ENCODE results near the gene L3MBTL1.
"Not testable (repeated sequence)": the region's sequence is repeated elsewhere in the genome, so short reads cannot be mapped to it uniquely, and the experiment has no call there.

Gene L3MBTL1

DNA sequence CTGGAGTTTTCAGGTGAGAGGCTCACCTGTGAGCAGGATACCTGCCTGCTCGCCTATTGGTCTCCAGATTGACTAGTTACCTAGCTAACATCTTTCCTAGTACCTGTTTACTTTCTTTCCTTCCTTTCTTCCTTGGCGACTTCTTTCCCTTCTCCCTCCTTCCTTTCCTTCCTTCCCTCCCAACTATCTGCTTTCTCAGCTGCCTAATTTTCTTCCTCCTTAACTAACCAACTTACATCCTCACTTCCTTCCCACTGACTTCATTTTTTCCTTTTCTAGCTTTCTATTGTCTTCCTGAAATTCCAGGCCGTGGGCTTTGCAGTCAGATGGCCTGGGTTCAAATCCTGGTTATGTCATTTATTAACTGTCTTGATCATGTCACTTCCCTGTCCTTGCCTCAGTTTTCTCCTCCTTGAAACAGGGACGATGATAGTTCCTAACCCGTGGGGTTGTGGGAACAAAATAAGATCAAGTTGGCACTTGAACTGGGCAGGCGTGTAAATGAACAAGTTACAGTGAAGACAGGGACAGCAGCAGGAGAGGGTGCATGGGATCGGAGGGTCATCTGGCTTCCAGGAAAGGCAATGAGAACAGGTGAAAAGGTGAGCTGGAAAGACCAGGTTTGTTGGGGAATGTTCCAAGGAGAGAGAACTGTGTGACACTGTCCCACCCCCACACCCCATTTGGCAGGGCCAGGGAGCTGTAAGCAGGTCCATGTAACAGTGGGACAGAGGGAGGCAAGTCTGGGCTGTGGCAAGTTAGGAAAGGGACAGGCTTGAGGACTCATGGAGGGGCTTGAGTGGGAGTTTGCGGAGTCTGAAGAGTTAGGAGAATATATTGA is 51.9 kb downstream of the L3MBTL1 start:
- DNase-seq (ENCODE audit: low spot score): no peak

GRCh38 chr20:43560974-43561373 is 53.5 kb downstream of the L3MBTL1 start:
- no peak for DNase-seq (ENCODE audit: low spot score)

DNA sequence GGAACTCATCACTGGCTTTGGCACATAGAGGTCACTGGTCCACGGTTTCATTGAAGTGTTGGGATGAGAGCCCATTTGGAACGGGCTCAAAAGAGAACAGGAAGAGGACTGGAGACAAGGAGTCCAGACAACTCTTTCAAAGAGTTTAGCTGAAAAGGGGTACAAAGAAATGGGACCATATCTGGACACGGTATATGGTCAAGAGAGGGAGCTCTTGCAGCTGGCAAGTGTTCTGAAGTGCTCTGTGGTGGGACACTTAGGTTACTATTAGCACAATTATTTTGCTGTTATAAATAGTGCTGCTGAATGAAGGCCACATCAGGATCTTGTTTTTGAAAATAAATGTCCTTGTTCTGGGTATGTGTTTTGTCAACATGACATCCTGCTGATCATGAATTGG is 55.9 kb downstream of the L3MBTL1 start:
- DNase-seq (ENCODE audit: low spot score): no peak

- DNase-seq (ENCODE audit: low spot score): no peak
Observed at GRCh38 chr20:43563991-43564390, 56.5 kb downstream of the L3MBTL1 start.

GRCh38 chr20:43564455-43564854 is 57.0 kb downstream of the L3MBTL1 start:
- no peak for DNase-seq (ENCODE audit: low spot score)

DNA sequence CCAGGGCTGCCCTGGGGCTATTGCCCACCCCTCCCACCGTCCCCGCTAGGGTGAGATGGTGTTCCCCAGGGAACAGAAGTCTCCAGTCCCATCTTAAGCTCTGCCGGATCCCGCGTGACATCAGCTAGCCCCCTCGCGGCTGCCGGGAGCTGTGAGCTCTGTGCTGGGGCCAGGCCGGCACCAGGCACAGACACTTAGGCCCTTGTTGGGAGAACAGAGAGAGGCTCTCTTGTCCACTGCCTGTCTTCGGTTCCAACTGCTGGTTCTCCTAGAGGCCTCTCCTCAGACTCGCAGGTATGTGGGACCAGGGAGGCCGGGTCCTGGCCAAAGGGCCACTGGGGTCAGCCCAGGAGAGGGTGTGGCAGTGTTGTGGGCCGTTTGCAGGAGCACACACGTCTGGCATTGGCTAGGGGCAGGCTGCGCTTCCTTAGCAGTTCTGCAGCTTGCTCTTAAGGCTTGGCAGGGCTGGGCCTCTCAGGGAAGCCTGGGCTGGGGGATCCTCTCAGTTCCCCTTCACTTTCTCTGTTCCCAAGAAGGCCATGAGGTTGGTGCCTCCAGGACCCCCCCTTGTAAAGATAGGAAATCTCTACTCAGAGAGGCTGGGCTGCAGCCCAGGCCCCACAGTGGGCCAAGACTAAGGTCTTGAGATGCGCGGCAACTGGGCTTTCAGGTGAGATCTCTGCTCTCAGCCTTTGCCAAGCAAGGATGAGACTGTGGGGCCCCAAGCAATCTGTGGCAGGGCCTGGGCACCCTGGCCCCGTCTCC is 57.7 kb downstream of the L3MBTL1 start:
- no peak for DNase-seq (ENCODE audit: low spot score)

DNA sequence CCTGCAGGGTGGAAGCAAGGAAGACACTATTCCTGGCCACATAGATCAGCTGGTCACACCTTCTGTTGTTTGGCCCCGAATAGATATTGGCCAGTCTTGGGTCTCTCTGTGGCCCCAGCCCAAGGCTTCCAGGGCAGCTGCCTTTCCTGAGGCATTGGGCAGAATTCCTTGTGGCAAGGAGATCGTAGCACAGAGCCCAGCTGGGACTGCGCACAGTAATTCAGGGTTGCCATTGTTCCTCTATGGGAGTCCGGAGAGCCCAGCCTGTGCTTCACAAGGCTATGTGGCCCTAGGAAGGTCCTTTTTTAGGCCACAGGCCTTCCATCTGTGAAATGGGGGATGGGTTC is 58.2 kb downstream of the L3MBTL1 start:
- no peak for DNase-seq (ENCODE audit: low spot score)

DNA sequence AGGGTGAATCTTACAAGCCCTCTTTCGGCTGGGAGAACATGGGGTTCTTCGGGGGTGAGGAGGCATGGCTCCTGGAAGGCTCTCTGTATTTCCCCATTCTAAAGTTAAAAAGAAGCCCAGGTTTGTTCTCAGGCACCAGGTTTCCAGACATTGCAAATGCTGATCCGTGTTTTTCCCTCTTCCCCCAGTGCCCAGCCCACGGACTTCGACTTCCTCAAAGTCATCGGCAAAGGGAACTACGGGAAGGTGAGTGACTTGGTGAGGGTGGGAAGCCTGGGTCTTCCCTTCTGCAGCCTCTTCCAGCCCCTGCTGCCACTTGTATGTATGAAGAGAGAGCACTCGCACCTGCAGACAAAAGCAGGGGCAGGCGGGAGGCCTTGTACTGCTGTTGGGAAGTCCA is 60.0 kb downstream of the L3MBTL1 start:
- DNase-seq (ENCODE audit: low spot score): no peak

DNA sequence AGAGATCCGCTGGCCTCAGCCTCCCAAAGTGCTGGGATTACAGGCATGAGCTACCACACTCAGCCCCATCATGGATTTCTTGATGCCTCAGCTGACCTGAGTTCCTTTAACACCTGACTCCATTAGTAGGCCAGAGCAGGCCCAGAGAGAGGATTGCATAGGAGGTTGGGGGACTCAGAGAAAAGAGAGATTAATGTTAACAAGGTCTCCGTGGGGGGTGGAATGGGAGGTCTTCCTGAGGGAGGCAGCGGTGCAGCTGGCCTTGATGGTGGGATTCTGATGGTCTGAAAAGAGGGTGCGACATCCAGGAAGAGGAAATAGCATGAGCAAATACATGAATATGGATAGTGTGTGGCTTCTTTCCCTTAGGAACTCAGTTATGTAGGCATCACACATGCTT is 61.2 kb downstream of the L3MBTL1 start:
- DNase-seq (ENCODE audit: low spot score): no peak

- DNase-seq (ENCODE audit: low spot score): no peak
Observed at GRCh38 chr20:43569282-43569681, 61.8 kb downstream of the L3MBTL1 start.

DNA sequence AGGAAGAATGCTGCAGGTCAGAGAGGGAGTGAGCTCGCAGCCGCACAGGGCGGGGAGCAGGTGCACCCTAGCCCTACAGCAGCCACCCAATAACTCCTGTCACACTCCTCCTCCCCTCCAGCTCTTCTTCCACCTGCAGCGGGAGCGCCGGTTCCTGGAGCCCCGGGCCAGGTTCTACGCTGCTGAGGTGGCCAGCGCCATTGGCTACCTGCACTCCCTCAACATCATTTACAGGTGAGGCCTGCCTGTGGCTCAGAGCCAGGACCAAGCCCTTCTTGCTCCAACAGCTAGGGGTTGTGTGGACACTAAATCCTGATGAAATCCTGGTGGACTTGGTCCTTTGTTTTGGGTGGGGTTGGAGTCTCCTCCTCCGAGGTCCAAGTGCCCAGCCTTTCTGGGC is 63.0 kb downstream of the L3MBTL1 start:
- no peak for DNase-seq (ENCODE audit: low spot score)

DNA sequence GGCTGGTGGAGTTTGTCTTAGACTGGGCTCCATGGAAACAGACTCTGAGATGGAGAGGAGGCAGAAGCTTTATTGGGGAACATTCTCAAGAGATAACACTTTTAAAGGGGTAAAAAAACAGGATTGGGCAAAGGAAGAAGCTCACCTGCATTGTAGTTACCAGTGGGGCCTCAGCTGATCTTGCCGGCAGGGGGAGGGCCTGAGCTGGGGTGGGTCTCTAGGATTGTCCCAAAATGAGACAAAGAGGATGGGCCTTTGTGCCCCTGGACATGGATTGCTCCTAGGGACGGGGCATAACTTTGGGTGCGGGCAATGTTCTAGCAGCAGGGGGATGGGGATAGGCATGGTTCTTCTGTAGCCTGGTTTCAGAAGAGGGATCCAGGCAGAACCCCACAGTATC is 63.8 kb downstream of the L3MBTL1 start:
- no peak for DNase-seq (ENCODE audit: low spot score)

DNA sequence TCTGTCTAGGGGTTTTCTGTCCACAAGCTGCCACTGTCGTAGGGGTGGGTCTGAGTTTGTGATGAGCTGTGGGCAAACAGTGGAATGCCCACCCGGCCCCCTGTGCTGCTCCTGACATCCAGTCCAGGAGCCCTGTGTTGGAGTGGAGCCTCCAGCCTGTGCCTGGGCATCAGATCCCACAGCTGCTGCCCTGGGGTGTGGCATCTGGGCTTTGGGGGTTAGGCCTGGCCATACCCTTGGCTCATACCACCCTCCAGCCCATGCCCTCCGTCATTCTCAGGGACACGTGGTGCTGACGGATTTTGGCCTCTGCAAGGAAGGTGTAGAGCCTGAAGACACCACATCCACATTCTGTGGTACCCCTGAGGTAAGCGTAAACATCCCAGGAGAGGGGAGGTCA is 64.3 kb downstream of the L3MBTL1 start:
- no peak for DNase-seq (ENCODE audit: low spot score)

GRCh38 chr20:43572891-43573290 is 65.4 kb downstream of the L3MBTL1 start:
- DNase-seq (ENCODE audit: low spot score): no peak

DNA sequence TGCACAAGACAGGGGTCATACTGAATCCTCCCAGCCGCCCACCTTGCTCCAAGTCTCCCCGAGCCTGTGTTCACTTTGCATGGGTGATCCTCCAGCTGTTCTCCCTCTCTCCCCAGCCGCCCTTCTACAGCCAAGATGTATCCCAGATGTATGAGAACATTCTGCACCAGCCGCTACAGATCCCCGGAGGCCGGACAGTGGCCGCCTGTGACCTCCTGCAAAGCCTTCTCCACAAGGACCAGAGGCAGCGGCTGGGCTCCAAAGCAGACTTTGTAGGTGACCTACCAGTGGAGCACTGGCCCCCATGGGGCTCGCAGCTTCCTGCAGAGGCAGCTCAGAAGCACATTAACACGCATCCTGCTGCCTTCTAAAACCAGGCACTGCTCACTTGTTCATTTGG is 68.6 kb downstream of the L3MBTL1 start:
- no peak for DNase-seq (ENCODE audit: low spot score)

DNA sequence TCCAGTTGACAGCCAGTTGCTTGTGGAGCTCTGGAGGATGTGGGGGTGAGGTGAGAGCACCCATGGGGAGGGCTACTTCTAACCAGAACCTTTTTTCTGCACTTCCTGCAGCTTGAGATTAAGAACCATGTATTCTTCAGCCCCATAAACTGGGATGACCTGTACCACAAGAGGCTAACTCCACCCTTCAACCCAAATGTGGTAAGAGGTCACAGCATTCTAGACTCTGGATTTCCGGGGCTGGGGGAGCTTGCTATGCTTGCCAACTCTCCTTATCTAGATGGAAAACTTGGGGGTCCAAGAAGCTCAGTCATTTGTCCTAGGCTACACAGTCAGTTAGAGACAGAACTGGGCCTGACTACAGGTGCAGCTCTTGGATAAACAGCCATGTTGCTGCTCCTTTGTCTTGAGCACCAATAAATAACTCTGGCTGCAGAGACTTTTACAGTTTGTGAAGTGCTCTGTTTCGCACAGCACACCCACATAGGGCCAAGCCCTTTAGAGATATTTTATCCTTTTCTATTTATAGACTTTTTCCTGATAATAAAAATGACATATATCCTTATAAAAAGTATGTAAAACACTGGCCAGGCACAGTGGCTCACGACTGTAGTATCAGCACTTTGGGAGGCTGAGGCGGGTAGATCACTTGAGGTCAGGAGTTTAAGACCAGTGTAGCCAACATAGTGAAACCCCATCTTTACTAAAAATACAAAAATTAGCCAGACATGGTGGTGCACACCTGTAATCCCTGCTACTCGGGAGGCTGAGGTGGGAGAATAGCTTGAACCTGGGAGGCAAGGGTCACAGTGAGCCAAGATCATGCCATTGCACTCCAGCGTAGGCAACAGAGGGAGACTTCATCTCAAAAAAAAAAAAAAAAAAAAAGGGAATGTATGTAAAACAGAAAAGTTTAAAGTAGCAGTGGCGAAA is 72.6 kb downstream of the L3MBTL1 start:
- no peak for DNase-seq (ENCODE audit: low spot score)

DNA sequence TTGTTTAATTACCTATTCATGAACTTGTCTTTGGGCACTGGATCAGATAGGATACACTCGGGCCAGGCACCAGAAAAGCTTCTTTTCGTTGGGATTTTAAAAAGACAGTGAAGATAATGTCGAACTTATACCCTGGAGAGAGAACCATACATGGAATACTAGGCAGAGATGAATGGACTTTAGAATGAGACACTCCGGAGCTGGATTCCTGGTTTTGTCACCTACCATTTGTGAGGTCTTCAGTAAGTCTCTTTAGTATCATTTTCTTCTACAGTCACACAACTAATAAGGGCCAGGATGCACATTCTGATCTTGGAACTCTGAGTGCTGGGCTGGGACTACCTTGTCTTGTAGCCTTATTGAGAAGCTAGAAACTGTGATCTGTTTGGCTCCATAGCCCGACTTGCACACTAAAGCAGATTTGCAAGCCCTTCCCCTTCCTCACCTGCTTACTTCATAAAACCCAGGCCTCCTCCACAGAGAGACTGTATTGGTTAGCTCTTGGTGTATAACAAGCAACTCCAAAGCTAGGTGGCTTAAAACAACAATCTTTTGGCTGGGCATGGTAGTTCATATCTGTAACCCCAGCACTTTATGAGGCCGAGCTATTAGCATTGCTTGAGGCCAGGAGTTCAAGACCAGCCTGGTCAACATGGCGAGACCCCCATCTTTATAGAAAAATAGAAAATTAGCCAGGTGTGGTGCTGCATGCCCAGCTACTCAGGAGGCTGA is 75.8 kb downstream of the L3MBTL1 start:
- DNase-seq (ENCODE audit: low spot score): no peak

DNA sequence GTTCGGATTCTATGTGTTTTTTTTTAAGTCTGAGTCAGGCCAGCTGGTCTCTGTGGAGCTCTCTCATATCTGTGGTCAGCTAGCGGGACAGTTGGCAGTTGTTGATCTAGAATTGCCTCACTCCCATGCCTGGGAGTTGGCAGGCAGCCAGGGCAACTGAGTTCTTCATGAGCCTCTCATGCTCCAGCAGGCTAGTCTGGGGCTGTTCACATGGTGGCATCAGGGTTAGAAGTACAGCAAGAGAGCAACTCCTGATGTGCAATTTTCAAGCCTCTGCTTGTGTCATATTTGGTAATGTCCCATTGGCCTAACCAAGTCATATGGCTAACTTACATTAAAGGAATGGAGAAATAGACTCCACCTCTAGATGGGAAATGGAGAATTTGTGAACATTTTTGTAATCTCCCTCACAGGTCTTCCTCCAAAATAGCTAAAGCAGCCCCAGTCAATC is 76.5 kb downstream of the L3MBTL1 start:
- DNase-seq (ENCODE audit: low spot score): no peak

- no peak for DNase-seq (ENCODE audit: low spot score)
Observed at GRCh38 chr20:43584448-43585136, 77.1 kb downstream of the L3MBTL1 start.

DNA sequence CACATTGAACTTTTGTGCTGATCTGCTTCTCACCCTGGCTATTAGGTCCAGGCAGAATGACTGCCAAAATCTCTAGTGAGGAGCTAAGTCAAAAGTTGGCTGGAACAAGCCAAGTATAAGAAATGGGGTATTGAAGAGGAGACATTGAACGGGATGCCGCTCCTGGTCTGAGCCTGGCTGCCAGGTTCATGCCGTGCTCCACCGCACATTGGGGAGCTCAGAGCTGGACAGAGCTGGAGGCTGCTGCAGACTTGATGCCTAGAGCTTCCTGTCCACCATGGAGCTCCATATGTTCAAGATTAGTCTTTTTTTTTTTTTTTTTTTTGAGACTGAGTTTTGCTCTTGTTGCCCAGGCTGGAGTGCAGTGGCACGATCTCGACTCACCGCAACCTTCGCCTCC is 79.1 kb downstream of the L3MBTL1 start:
- DNase-seq (ENCODE audit: low spot score): no peak

DNA sequence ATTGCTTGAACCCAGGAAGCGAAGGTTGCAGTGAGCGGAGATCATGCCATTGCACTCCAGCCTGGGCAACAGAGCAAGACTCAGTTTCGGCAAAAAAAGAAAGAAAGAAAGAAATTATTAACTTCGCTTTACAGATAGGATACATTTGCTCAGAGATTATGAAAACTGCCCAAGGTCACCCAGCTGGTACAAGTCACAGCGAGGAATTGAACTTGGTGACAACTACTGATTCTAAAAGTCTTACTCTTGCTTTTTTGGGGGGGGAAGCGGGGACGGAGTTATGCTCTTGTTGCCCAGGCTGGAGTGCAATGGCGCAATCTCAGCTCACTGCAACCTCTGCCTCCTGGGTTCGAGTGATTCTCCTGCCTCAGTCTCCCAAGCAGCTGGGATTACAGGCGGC is 81.0 kb downstream of the L3MBTL1 start:
- not testable (repeated sequence) for DNase-seq (ENCODE audit: low spot score)

All from CD4-positive, alpha-beta T cell treated with Interleukin-2 at 100 ng/mL for 4 hours (primary cell).